ENCODE data around the gene PDGFA.
"Not testable (repeated sequence)": the region's sequence is repeated elsewhere in the genome, so short reads cannot be mapped to it uniquely, and the experiment has no call there.

PDGFA gene

GRCh38 chr7:519484-520390 is at the start of gene PDGFA:
PDGFA (minus strand) TSS chr7:519846; CDS start chr7:519001, 845 bp downstream.
- DNase-seq = peak; percentile 19

- peak; percentile 12 for DNase-seq
Observed at GRCh38 chr7:568031-568951, 48.6 kb upstream of the PDGFA start.

GRCh38 chr7:567305-567883 is 47.7 kb upstream of the PDGFA start:
- no peak for DNase-seq

GRCh38 chr7:566100-566499 is 46.5 kb upstream of the PDGFA start:
- no peak for DNase-seq

GRCh38 chr7:564176-564865 is 44.7 kb upstream of the PDGFA start:
- DNase-seq = no peak

GRCh38 chr7:563629-564170 is 44.1 kb upstream of the PDGFA start:
- DNase-seq = no peak

GRCh38 chr7:562789-563628 is 43.4 kb upstream of the PDGFA start:
- no peak for DNase-seq

- DNase-seq = no peak
Observed at GRCh38 chr7:562374-562675, 42.7 kb upstream of the PDGFA start.

- no peak for DNase-seq
Observed at GRCh38 chr7:561631-562373, 42.2 kb upstream of the PDGFA start.

- no peak for DNase-seq
Observed at GRCh38 chr7:560966-561630, 41.5 kb upstream of the PDGFA start.

GRCh38 chr7:559396-559705 is 39.7 kb upstream of the PDGFA start:
- no peak for DNase-seq

GRCh38 chr7:557558-557881 is 37.9 kb upstream of the PDGFA start:
- DNase-seq = no peak

- DNase-seq = no peak
Observed at GRCh38 chr7:556837-557557, 37.4 kb upstream of the PDGFA start.

GRCh38 chr7:556291-556826 is 36.7 kb upstream of the PDGFA start:
- no peak for DNase-seq

- no peak for DNase-seq
Observed at GRCh38 chr7:555551-556160, 36.0 kb upstream of the PDGFA start.

GRCh38 chr7:553636-554111 is 34.0 kb upstream of the PDGFA start:
- DNase-seq = no peak

- no peak for DNase-seq
Observed at GRCh38 chr7:552868-553635, 33.4 kb upstream of the PDGFA start.

GRCh38 chr7:552151-552867 is 32.7 kb upstream of the PDGFA start:
- not testable (repeated sequence) for DNase-seq
